ENCODE results near the gene GAPT.

Gene GAPT

GRCh38 chr5:58462154-58462553, 29.1 kb upstream of the GAPT start:
- no peak for DNase-seq

GRCh38 chr5:58462623-58463230, 28.5 kb upstream of the GAPT start:
- DNase-seq: no peak

GRCh38 chr5:58466939-58467338, 24.3 kb upstream of the GAPT start:
- DNase-seq: no peak

GRCh38 chr5:58469896-58470295, 21.3 kb upstream of the GAPT start:
- DNase-seq: no peak

- no peak for DNase-seq
Measured at GRCh38 chr5:58475404-58475803, 15.8 kb upstream of the GAPT start.

GRCh38 chr5:58477760-58478376, 13.4 kb upstream of the GAPT start:
- DNase-seq: no peak

- no peak for DNase-seq
Measured at GRCh38 chr5:58481066-58481676, 10.1 kb upstream of the GAPT start.

DNA sequence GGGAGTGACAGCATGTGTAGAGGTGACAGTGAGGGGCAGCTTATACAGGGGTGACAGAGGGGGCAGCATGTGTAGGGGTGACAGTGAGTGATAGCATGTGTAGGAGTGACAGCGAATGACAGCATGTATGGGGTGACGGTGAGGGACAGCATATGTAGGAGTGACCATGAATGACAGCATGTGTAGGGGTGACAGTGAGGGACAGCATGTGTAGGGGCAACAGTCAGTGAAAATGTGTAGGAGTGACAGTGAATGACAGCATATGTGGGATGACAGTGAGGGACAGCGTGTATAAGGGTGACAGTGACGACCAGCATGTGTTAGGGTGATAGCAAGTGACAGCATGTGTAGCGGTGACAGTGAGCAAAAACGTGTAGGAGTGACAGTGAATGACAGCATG, 9.4 kb upstream of the GAPT start:
- DNase-seq: no peak

GRCh38 chr5:58482536-58482935, 8.7 kb upstream of the GAPT start:
- DNase-seq: no peak

DNA sequence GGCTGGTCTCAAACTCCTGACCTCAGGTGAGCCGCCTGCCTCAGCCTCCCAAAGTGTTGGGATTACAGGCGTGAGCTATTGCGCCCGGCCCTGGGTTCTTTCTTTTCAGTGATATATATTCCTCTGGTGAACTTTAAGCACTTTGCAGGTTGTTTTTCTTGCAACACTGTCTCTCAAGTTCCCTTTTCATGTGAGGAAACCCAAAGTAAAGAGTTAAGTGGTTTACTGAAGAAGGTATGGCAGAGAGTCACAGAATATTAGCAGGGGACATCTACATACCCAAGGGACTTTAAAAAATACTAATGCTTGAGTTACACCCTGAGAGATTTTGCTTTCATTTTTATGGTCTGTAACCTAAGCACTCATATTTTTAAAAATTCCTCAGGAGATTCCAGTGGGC, 6.7 kb upstream of the GAPT start:
- DNase-seq: no peak

DNA sequence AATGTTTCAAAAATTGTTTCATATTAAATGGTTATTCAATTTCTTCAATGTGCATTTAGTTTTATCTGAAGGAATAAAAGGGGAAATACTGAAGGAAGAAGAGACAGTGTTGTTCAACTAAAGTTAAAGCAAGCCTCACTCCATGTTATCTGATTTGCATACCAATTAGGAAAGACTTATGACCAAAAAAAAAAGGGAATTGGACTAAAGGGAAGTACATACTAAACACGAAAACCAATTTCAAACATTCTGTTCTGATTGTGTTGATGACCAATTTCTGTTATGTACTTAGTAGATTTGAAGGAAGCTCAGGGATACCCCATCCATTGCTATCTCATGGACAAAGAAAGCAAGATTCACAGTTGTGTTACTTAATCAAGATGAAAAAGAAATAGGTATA, 4.9 kb upstream of the GAPT start:
- no peak for DNase-seq

DNA sequence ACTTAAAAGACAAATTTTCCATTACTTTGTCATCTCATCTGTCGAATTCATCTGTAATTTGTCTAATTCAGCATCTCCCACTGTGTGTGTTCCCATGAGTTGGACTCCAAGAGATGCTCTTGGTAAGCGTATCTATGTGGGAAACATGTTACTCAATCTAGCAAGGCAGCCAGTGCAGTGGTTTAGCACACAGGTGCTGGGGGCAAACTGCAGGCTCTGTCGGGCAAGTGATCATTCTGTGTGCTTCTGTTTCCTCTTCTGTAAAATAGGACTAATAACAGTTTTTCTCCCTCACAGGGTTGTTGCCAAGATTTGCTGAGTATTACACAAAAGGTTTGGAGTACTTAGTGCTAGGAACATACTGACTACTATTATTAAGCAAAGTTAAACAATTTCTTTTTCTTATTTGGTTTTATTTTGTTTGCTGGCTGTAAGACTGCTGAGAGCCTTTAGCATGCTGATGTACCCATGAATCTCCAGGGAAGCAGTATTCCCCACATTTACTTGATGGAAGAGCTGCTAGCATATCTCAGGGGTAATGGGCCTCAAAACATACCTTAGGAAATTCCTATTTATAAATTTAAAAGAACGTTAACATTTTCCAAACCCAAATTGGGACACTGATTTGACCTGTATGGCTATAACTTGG, 709 bp upstream of the GAPT start:
- DNase-seq: no peak

GRCh38 chr5:58493141-58493540, 1.9 kb downstream of the GAPT start:
- no peak for DNase-seq

GRCh38 chr5:58496488-58496887, 5.3 kb downstream of the GAPT start:
- no peak for DNase-seq

DNA sequence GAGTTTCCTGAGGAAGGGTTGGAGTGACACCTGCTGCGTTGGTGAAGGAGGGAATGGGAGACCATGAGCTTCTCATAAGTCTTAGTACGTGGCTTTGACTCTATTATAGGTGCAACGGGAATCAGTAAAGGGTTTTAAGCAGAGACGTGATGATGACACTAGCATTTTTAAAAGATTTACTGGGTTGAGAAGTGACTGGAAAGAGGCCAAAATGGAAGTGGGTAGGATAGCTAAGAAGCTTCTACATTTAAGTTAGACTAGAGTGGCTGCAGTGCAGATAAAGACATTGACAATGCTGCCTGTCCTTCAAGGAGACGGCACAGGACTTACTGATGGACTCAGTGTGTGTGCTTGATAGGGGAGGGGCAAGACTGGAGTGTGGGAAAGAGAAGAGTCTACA, 6.2 kb downstream of the GAPT start:
- no peak for DNase-seq

- DNase-seq: no peak
Measured at GRCh38 chr5:58497921-58498320, 6.7 kb downstream of the GAPT start.

GRCh38 chr5:58498340-58498942, 7.2 kb downstream of the GAPT start:
- DNase-seq: no peak

- no peak for DNase-seq
Measured at GRCh38 chr5:58499231-58499630, 8.0 kb downstream of the GAPT start.

DNA sequence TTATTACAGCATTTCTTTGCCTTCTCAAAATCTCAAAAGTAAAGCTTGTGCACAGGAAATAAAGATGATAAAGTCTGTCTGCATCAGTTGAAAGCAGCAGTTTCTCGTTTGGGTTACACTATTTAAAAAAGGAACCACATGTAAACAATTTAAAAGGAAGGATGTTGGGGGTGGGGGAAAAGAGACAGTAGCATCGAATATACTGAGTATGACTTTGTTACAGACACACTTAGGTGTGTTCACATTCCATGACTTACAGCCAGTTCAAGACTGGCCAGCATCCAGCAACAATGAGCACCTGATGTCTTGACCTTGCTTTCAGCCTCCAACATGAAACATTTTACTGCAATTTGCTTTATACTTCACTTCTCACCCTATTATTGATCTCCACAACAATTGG, 8.7 kb downstream of the GAPT start:
- DNase-seq: no peak

DNA sequence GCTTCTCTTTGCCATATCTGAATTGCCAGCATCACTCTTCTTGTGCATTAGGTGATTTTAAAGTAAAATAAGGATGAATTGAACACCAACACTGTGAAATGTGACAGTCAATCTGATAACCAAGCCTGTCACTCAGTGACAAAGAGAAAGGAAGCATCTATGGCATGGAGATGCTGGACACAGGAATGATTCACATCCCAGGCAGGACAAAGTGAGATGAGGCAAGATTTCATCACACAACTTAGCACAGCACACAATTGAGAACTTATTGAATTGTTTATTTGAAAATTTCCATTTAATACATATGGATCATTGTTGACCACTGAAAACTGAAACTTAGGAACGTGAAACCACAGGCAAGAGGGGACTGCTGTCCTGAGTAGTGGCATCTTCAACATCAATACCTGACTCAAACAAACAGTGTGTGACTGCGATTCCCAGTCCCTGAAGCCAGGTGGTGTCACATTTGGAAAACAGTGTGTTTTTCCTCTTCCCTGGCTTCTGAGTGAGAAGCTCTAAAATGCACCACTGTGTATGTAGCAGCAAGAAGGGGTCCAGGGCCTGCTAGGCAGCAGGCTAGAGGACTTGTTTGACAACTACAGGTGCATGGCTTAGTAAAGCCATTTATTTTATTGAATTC, 10.7 kb downstream of the GAPT start:
- DNase-seq: no peak

DNA sequence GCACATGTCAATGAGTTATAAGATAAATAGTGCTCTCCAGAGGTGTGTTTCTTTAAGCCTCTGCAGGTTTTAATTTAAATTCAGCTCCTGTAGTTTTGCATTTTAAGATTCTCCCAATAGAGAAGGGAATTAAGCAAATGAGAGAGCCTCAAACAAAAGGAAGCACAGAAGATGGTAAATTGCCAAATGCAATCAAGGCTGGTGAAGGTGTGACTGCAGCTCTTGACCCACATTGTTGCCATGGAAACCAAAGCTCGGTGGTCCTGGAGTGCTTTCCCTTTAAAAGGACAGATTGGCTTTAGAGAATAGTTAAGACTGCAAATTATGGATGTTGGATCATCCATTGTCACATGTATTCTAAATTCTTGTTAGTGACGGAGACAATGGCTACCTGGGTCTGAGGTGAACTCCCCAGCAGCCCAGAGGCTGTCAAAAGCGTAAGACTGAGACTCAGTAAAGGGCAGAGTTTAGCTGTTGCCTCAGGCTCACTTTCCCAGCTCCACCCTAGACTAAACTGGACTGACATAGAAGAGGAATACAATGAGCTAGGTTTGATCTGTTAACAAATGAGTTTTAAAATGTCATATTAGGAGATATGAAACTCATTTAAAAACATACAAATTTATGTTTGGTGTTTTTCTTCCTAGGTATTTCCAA, 12.3 kb downstream of the GAPT start:
- no peak for DNase-seq

- no peak for DNase-seq
Measured at GRCh38 chr5:58504766-58505165, 13.5 kb downstream of the GAPT start.

DNA sequence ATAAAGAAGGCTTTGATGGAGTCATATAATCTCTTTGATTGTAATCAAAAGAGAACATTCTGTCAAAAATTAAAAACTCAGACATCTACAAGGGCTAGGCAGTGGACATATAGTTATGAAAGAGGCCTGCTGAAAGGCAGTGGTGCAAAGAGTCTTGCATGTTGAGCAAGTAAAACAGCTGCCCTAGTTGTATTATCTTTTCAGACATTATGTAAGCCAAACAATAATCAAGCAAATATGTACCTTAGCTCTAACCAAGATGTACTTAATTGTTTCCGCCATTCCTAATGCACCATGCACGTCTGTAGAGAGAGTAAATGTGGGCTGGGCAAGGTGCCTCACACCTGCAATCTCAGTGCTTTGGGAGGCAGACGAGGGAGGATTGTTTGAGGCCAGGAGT, 14.3 kb downstream of the GAPT start:
- no peak for DNase-seq

Measured in left hindlimb (tissue), 1 donor.